ENCODE measurements around the gene DPP4.

GRCh38 chr2:162067596-162067995 is 6.4 kb downstream of the DPP4 start:
- TF ChIP-seq CTCF (IDR thresholded peaks at IDR 0.05) (no peak), POLR2A (IDR thresholded peaks at IDR 0.05) (no peak)
